Right atrium auricular region (tissue), 2 donors: ENCODE data around the gene DNAJB4. TPM values are rescaled to one million over a fixed set of nuclear protein-coding genes. Genes with fewer than 3 reads are reported as not detected.
A peak's percentile ranks its signal among the peaks of the same experiment; 100 is the strongest.

Experiments used
- DNase-seq: peaks from one replicate; pipeline ENCODE4 v3.0.0-alpha.2; 2019; ENCODE audit warnings: low spot score
- H3K27ac ChIP-seq, 2 donors: fragments of 200-600 bp; sonication (generic); 1 replicate in 1 of 2; 2 replicates in 1 of 2; pipeline ENCODE4 v1.5.1; 2016 to 2019
- H3K27me3 ChIP-seq, 2 donors: fragments of 200-600 bp; sonication (generic); one replicate each; pipeline versions ENCODE4 v1.5.1 to v1.6.0; 2017 to 2019
- H3K36me3 ChIP-seq: fragments of 200-600 bp; sonication (generic); one replicate; pipeline ENCODE4 v1.5.1; 2016
- H3K4me1 ChIP-seq, 2 donors: fragments of 200-600 bp; sonication (generic); one replicate each; pipeline versions ENCODE4 v1.5.1 to v1.6.0; 2017 to 2019
- H3K4me3 ChIP-seq, 2 donors: fragments of 200-600 bp; sonication (generic); 1 replicate in 1 of 2; 2 replicates in 1 of 2; pipeline ENCODE4 v1.5.1; 2017 to 2019; ENCODE audit warnings: mild to moderate bottlenecking in 1 of 2, moderate library complexity in 1 of 2
- H3K9me3 ChIP-seq, 2 donors: fragments of 200-600 bp; sonication (generic); one replicate each; pipeline ENCODE4 v1.5.1; 2019
- CTCF ChIP-seq, 2 donors: fragments of 200-600 bp; sonication (generic); IDR thresholded peaks; one replicate each; pipeline ENCODE4 v1.5.1; 2019; ENCODE audit warnings: antibody characterized with exemption in 2 of 2
- total RNA-seq, 2 donors: library from RNA; depleted of rRNA; stranded (reverse); fragments of >200 nt; gene quantifications; one replicate each; pipeline ENCODE4 v1.1.0, GENCODE V29; 2016

Gene DNAJB4
- total RNA-seq, 2 donors from 2014 or later, result 60.9 to 83.6 TPM

GRCh38 chr1:78006521-78006920 lies 1.8 kb downstream of the DNAJB4 start:
- Histone ChIP-seq H3K27ac (peak overlapping the region; percentile 93 to 94), H3K4me1 (peaks cover 0 to 51% of the 10 kb centered on the region in 2 donors)

GRCh38 chr1:78007677-78008341 lies 3.1 kb downstream of the DNAJB4 start:
- Histone ChIP-seq H3K4me3 (peak overlapping the region; percentile 66 to 78), H3K27ac (peak overlapping the region; percentile 93 to 94), H3K36me3 (no peaks in the 10 kb centered on the region), H3K9me3 (no peaks in the 10 kb centered on the region), H3K27me3 (no peaks in the 10 kb centered on the region), H3K4me1 (peaks cover 0 to 50% of the 10 kb centered on the region in 2 donors)
- no peak for TF ChIP-seq CTCF (IDR thresholded peaks at IDR 0.05)
- DNase-seq, result no peak

More at GRCh38 chr1:78006521-78006920, 1.8 kb downstream of the DNAJB4 start:
- Histone ChIP-seq H3K9me3 (no peaks in the 10 kb centered on the region), H3K27me3 (no peaks in the 10 kb centered on the region), H3K36me3 (no peaks in the 10 kb centered on the region), H3K4me3 (peak overlapping the region; percentile 66 to 78)
- no peak for TF ChIP-seq CTCF (IDR thresholded peaks at IDR 0.05)
- no peak for DNase-seq

GRCh38 chr1:78009276-78009675 lies 4.5 kb downstream of the DNAJB4 start:
- TF ChIP-seq CTCF (IDR thresholded peaks at IDR 0.05), result no peak
- H3K36me3 ChIP-seq, result peaks cover 12% of the 10 kb centered on the region
- no peaks in the 10 kb centered on the region for H3K9me3 ChIP-seq
- H3K4me1 ChIP-seq, result peaks cover 0 to 40% of the 10 kb centered on the region in 2 donors
- H3K4me3 ChIP-seq, result peak overlapping the region in 1 of 2 donors; percentile 4
- H3K27ac ChIP-seq, result peak overlapping the region in 1 of 2 donors; percentile 54
- no peak for DNase-seq
- no peaks in the 10 kb centered on the region for H3K27me3 ChIP-seq

GRCh38 chr1:78009836-78010235 lies 5.1 kb downstream of the DNAJB4 start:
- no peaks in the 10 kb centered on the region for H3K27me3 ChIP-seq
- no peak for DNase-seq
- no peaks in the 10 kb centered on the region for H3K9me3 ChIP-seq
- no peak for TF ChIP-seq CTCF (IDR thresholded peaks at IDR 0.05)
- peak overlapping the region; percentile 27 to 54 for H3K27ac ChIP-seq
- peaks cover 18% of the 10 kb centered on the region for H3K36me3 ChIP-seq
- peak overlapping the region in 1 of 2 donors; percentile 4 for H3K4me3 ChIP-seq
- peaks cover 0 to 41% of the 10 kb centered on the region in 2 donors for H3K4me1 ChIP-seq

GRCh38 chr1:78011050-78011449 lies 6.3 kb downstream of the DNAJB4 start:
- H3K4me1 ChIP-seq, result peaks cover 0 to 41% of the 10 kb centered on the region in 2 donors
- TF ChIP-seq CTCF (IDR thresholded peaks at IDR 0.05), result no peak
- H3K4me3 ChIP-seq, result no peak overlapping the region
- no peaks in the 10 kb centered on the region for H3K27me3 ChIP-seq
- H3K9me3 ChIP-seq, result no peaks in the 10 kb centered on the region
- DNase-seq, result no peak
- peaks cover 24% of the 10 kb centered on the region for H3K36me3 ChIP-seq
- H3K27ac ChIP-seq, result peak overlapping the region in 1 of 2 donors; percentile 23
